IMR-90 (cell line): Measurements from ENCODE around the gene NPLOC4. TPM values are rescaled to one million over a fixed set of nuclear protein-coding genes. Genes with fewer than 3 reads are reported as not detected.

Experiments used
- ATAC-seq: fragments of 200-7000 bp; cut with Tn5 transposase; 2 replicates; pipeline ENCODE4 v1.9.1; 2020; ENCODE audit warnings: low read depth, mild to moderate bottlenecking, moderate library complexity
- BruUV-seq: library from RNA; stranded (reverse); fragments of 400-500 nt; replicated peaks from 2 replicates; lab custom pipeline; 2021; lab: Mats Ljungman, UMichigan
- CTCF ChIA-PET: fragments of 300-600 bp; formaldehyde crosslinking; extraction: SDS; loops from one replicate; lab custom pipeline; 2021; ENCODE audit warnings: antibody characterized with exemption; lab: Yijun Ruan, JAX
- POLR2A ChIA-PET: fragments of 300-600 bp; sonication (Branson Sonifier 250); formaldehyde crosslinking; loops from one replicate; lab custom pipeline; 2022; ENCODE audit warnings: antibody characterized with exemption; ENCODE audit not compliant: unreplicated experiment; lab: Charles Lee
- DNase-seq: peaks from one replicate; pipeline ENCODE4 v3.0.0; 2013
- H2AFZ ChIP-seq: replicated peaks from 2 replicates; pipeline ENCODE3; 2013; ENCODE audit warnings: low read length, mild to moderate bottlenecking; ENCODE audit not compliant: poor library complexity
- H2AK5ac ChIP-seq: 2 replicates; pipeline ENCODE4 v1.6.1; 2013; ENCODE audit warnings: low read depth, low read length, inconsistent platforms
- H2AK9ac ChIP-seq: replicated peaks from 2 replicates; pipeline ENCODE3; 2013; ENCODE audit warnings: mild to moderate bottlenecking, low read depth, low read length, moderate library complexity; ENCODE audit not compliant: poor library complexity
- H2BK120ac ChIP-seq: 2 replicates; pipeline ENCODE4 v1.6.1; 2013; ENCODE audit warnings: low read depth, low read length, inconsistent platforms
- H2BK15ac ChIP-seq: 3 replicates; pipeline ENCODE4 v1.6.1; 2013; ENCODE audit warnings: low read depth, low read length, inconsistent platforms
- H2BK20ac ChIP-seq: 2 replicates; pipeline ENCODE4 v1.6.1; 2013; ENCODE audit warnings: low read depth, mild to moderate bottlenecking, inconsistent platforms, low read length, moderate library complexity
- H2BK5ac ChIP-seq: 2 replicates; pipeline ENCODE4 v1.6.1; 2013; ENCODE audit warnings: mild to moderate bottlenecking, low read depth, low read length, inconsistent platforms; ENCODE audit not compliant: poor library complexity, severe bottlenecking
- H3K14ac ChIP-seq: replicated peaks from 2 replicates; pipeline ENCODE4 v1.6.1; 2013; ENCODE audit warnings: low read depth, low read length, inconsistent platforms
- H3K18ac ChIP-seq: 2 replicates; pipeline ENCODE4 v1.6.1; 2013; ENCODE audit warnings: low read depth, low read length, control low read depth
- H3K23ac ChIP-seq: 2 replicates; pipeline ENCODE4 v1.6.1; 2013; ENCODE audit warnings: low read depth, low read length, inconsistent platforms
- H3K27ac ChIP-seq: 2 replicates; pipeline ENCODE4 v1.5.1; 2013; ENCODE audit warnings: mild to moderate bottlenecking, control low read depth, low read length; ENCODE audit not compliant: insufficient read depth
- H3K27me3 ChIP-seq: 2 replicates; pipeline ENCODE4 v1.6.1; 2013; ENCODE audit warnings: low read length; ENCODE audit not compliant: control insufficient read depth, insufficient read depth
- H3K36me3 ChIP-seq: 2 replicates; pipeline ENCODE4 v1.6.1; 2013; ENCODE audit warnings: low read length, mixed read lengths; ENCODE audit not compliant: control insufficient read depth, insufficient read depth
- H3K4ac ChIP-seq: 2 replicates; pipeline ENCODE4 v1.6.1; 2013; ENCODE audit warnings: low read depth, low read length, inconsistent platforms
- H3K4me1 ChIP-seq: 2 replicates; pipeline ENCODE4 v1.6.1; 2013; ENCODE audit warnings: low read length, mixed read lengths; ENCODE audit not compliant: control insufficient read depth, insufficient read depth
- H3K4me2 ChIP-seq: 2 replicates; pipeline ENCODE4 v1.6.1; 2013; ENCODE audit warnings: low read depth, mild to moderate bottlenecking, control low read depth, low read length, moderate library complexity
- H3K4me3 ChIP-seq: 2 replicates; pipeline ENCODE4 v1.5.1; 2013; ENCODE audit warnings: low read depth, mild to moderate bottlenecking, control low read depth, low read length, moderate library complexity; ENCODE audit not compliant: insufficient read depth
- H3K56ac ChIP-seq: 2 replicates; pipeline ENCODE4 v1.6.1; 2013; ENCODE audit warnings: low read length, inconsistent platforms; ENCODE audit not compliant: insufficient read depth; ENCODE audit errors: extremely low read depth
- H3K79me1 ChIP-seq, 2 experiments: 2 replicates each; pipeline ENCODE4 v1.6.1; 2013; ENCODE audit warnings: low read length in 2 of 2, inconsistent platforms in 1 of 2, low read depth in 1 of 2
- H3K9ac ChIP-seq: 2 replicates; pipeline ENCODE4 v1.6.1; 2013; ENCODE audit warnings: low read depth, low read length, control low read depth
- H3K9me1 ChIP-seq: 2 replicates; pipeline ENCODE4 v1.6.1; 2013; ENCODE audit warnings: low read length, inconsistent platforms; ENCODE audit not compliant: insufficient read depth
- H3K9me3 ChIP-seq: 2 replicates; pipeline ENCODE4 v1.6.1; 2013; ENCODE audit warnings: low read length; ENCODE audit not compliant: control insufficient read depth, insufficient read depth
- H4K20me1 ChIP-seq: 2 replicates; pipeline ENCODE4 v1.6.1; 2013; ENCODE audit warnings: low read length, inconsistent platforms; ENCODE audit not compliant: insufficient read depth
- H4K5ac ChIP-seq: 2 replicates; pipeline ENCODE4 v1.6.1; 2013; ENCODE audit warnings: mild to moderate bottlenecking, low read depth, low read length, control low read depth
- H4K8ac ChIP-seq, 2 experiments: 2 replicates each; pipeline ENCODE4 v1.6.1; 2013; ENCODE audit warnings: low read depth in 2 of 2, low read length in 2 of 2, control low read depth in 1 of 2, inconsistent platforms in 1 of 2
- H4K91ac ChIP-seq: 2 replicates; pipeline ENCODE4 v1.6.1; 2013; ENCODE audit warnings: low read depth, low read length, inconsistent platforms; ENCODE audit not compliant: insufficient read depth
- CEBPB ChIP-seq: IDR thresholded peaks from 2 replicates; pipeline ENCODE4 v1.6.1; 2012; ENCODE audit warnings: low read depth, low read length, improper control_type of control experiment
- CHD1 ChIP-seq: IDR thresholded peaks from 2 replicates; pipeline ENCODE4 v1.6.1; 2012; ENCODE audit warnings: low read depth, low read length, improper control_type of control experiment
- FOS ChIP-seq: fragments of 150-350 bp; IDR thresholded peaks from 2 replicates; pipeline ENCODE4 v1.6.1; 2016; ENCODE audit warnings: low read depth, low read length
- MAFK ChIP-seq: IDR thresholded peaks from 2 replicates; pipeline ENCODE4 v1.6.1; 2012; ENCODE audit warnings: low read depth, low read length, improper control_type of control experiment
- MAZ ChIP-seq: IDR thresholded peaks from 2 replicates; pipeline ENCODE4 v1.6.1; 2012; ENCODE audit warnings: low read depth, mild to moderate bottlenecking, low read length, improper control_type of control experiment, moderate library complexity, borderline replicate concordance
- MXI1 ChIP-seq: IDR thresholded peaks from 2 replicates; pipeline ENCODE4 v1.6.1; 2012; ENCODE audit warnings: low read depth, mild to moderate bottlenecking, low read length, moderate library complexity, borderline replicate concordance
- NFE2L2 ChIP-seq: fragments of 150-350 bp; IDR thresholded peaks from 2 replicates; pipeline ENCODE4 v1.6.1; 2016; ENCODE audit warnings: low read depth, mild to moderate bottlenecking, low read length
- POLR2A ChIP-seq: IDR thresholded peaks from 2 replicates; pipeline ENCODE4 v1.6.1; 2012; ENCODE audit warnings: mild to moderate bottlenecking, low read depth, low read length
- RAD21 ChIP-seq: IDR thresholded peaks from 2 replicates; pipeline ENCODE4 v1.6.1; 2012; ENCODE audit warnings: low read length, improper control_type of control experiment
- RCOR1 ChIP-seq: IDR thresholded peaks from 2 replicates; pipeline ENCODE4 v1.6.1; 2012; ENCODE audit warnings: mild to moderate bottlenecking, low read length, improper control_type of control experiment; ENCODE audit not compliant: insufficient replicate concordance
- RFX5 ChIP-seq: IDR thresholded peaks from 2 replicates; pipeline ENCODE4 v1.8.0; 2012; ENCODE audit warnings: low read depth, mild to moderate bottlenecking, low read length, moderate library complexity
- SMC3 ChIP-seq: fragments of 150-350 bp; IDR thresholded peaks from 2 replicates; pipeline ENCODE4 v1.6.1; 2016; ENCODE audit warnings: low read depth, mild to moderate bottlenecking, antibody characterized with exemption, low read length, moderate library complexity
- WGBS, 2 experiments: methylation state at CpG; one replicate each; pipeline versions ENCODE4 v1.1.5 to v1.1.7; 2013; ENCODE audit warnings: missing lambda C conversion rate in 2 of 2; ENCODE audit not compliant: insufficient read length in 1 of 2; ENCODE audit errors: extremely low coverage in 2 of 2; 5-methylcytosine and 5-hydroxymethylcytosine counted together
- dilution Hi-C: fragments of 300-500 bp; cut with HindIII; formaldehyde crosslinking; loops from one replicate; pipeline ENCODE4 v1.14.3; 2018; ENCODE audit warnings: low sequenced_read_pairs; ENCODE audit not compliant: unreplicated experiment
- in situ Hi-C: fragments of 300-500 bp; cut with MboI; formaldehyde crosslinking; loops from 3 replicates; pipeline ENCODE4 v1.14.3; 2019; ENCODE audit warnings: low sequenced_read_pairs, inconsistent platforms, mixed read lengths
- intact Hi-C: fragments of 100-400 bp; cut with micrococcal nuclease; formaldehyde crosslinking; loops from 2 replicates; pipeline ENCODE4 v1.10.0; 2022
- polyA plus RNA-seq, 3 experiments: library from polyadenylated mRNA; depleted of rRNA; stranded (reverse); fragments of >200 nt; gene quantifications; 2 replicates each; pipeline ENCODE4 v1.2.3, GENCODE V29; 2012; ENCODE audit warnings: low replicate concordance in 1 of 3
- total RNA-seq: library from RNA; depleted of rRNA; stranded (reverse); fragments of >200 nt; gene quantifications from 2 replicates; pipeline ENCODE4 v1.2.3, GENCODE V29; 2012
- TF ChIP-seq, protein P1 (sequence below): fragments of 150-350 bp; IDR thresholded peaks from 2 replicates; pipeline ENCODE4 v1.6.1; 2016; ENCODE audit warnings: low read depth, mild to moderate bottlenecking, low read length, moderate library complexity, borderline replicate concordance
- TF ChIP-seq, protein P2 (sequence below): fragments of 150-350 bp; IDR thresholded peaks from 2 replicates; pipeline ENCODE4 v1.6.1; 2017; ENCODE audit warnings: mild to moderate bottlenecking, antibody characterized with exemption, low read length, low read depth
- TF ChIP-seq, protein P3 (sequence below): conservative IDR thresholded peaks from 2 replicates; pipeline ENCODE4 v1.5.1; 2012; ENCODE audit warnings: mild to moderate bottlenecking, low read depth, low read length, improper control_type of control experiment

NPLOC4 gene
- total and polyA plus RNA-seq, 2 of the 4 experiments (the other 2 are of a cell fraction) = 70.4 to 78.3 TPM

DNA sequence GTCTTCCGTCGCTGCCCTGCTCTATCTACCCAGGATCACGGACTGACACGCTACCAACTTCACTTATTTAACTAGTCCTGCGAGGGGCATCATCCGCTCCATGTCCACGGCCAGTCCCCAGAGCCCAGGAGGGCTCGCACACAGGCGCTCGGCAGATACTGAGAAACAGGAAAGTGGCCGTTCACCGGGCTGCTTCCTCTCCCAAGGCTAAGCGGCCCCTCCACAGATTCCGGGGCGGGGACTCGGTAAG lies 29.1 kb upstream of the NPLOC4 start:
- Histone ChIP-seq H3K4me3 (peak overlapping the region; percentile 75), H3K9ac (peak overlapping the region; percentile 84), H4K91ac (peak overlapping the region; percentile 89), H2AFZ (peak overlapping the region; percentile 96), H3K18ac (no peak overlapping the region; the same call in 1 of the 2 replicates), H3K9me3 (no peaks in the 10 kb centered on the region), H3K23ac (peak overlapping the region; percentile 87), H3K4ac (peak overlapping the region; percentile 91), H4K5ac (peak overlapping the region; percentile 66), H2BK120ac (no peak overlapping the region; the same call in 1 of the 2 replicates), H3K36me3 (peaks cover 25% of the 10 kb centered on the region), H2BK5ac (peak overlapping the region; percentile 43), H3K14ac (peak overlapping the region; percentile 91), H2BK15ac (no peak overlapping the region), H3K79me1 (peaks cover 29 to 49% of the 10 kb centered on the region in 2 experiments), H4K20me1 (peaks cover 4% of the 10 kb centered on the region; the same call in 1 of the 2 replicates), H2AK5ac (peak overlapping the region; percentile 98), H3K56ac (peak overlapping the region; percentile 61), H2BK20ac (no peak overlapping the region), H2AK9ac (peak overlapping the region; percentile 98), H3K9me1 (peaks cover 17% of the 10 kb centered on the region), H3K27ac (peak overlapping the region; percentile 79), H3K4me1 (peaks cover 10% of the 10 kb centered on the region), H3K4me2 (peak overlapping the region; percentile 90), H4K8ac (peak overlapping the region; percentile 96 to 100), H3K27me3 (no peaks in the 10 kb centered on the region)
- DNase-seq (peak; percentile 9), ATAC-seq (no peak; the same call in 1 of the 2 replicates)
- intact Hi-C loops (loop anchor here (1.0 kb wide), 1 partner anchor 29 kb away; the partner anchor contains the start of genes NPLOC4 and TSPAN10), in situ Hi-C loops (no loop called here), dilution Hi-C loops (no loop called here)
- CTCF ChIA-PET = no interaction called here
- TF ChIP-seq, protein P1, sequence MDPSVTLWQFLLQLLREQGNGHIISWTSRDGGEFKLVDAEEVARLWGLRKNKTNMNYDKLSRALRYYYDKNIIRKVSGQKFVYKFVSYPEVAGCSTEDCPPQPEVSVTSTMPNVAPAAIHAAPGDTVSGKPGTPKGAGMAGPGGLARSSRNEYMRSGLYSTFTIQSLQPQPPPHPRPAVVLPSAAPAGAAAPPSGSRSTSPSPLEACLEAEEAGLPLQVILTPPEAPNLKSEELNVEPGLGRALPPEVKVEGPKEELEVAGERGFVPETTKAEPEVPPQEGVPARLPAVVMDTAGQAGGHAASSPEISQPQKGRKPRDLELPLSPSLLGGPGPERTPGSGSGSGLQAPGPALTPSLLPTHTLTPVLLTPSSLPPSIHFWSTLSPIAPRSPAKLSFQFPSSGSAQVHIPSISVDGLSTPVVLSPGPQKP = no peak
- TF ChIP-seq CEBPB = no peak
- no peak for TF ChIP-seq SMC3
- no peak for TF ChIP-seq NFE2L2
- no peak for TF ChIP-seq RAD21
- no peak; the same call in 1 of the 2 replicates for TF ChIP-seq MXI1
- TF ChIP-seq RCOR1 = no peak
- TF ChIP-seq, protein P2, sequence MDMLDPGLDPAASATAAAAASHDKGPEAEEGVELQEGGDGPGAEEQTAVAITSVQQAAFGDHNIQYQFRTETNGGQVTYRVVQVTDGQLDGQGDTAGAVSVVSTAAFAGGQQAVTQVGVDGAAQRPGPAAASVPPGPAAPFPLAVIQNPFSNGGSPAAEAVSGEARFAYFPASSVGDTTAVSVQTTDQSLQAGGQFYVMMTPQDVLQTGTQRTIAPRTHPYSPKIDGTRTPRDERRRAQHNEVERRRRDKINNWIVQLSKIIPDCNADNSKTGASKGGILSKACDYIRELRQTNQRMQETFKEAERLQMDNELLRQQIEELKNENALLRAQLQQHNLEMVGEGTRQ = no peak
- no peak for TF ChIP-seq CHD1
- TF ChIP-seq POLR2A = no peak
- no peak for TF ChIP-seq FOS
- TF ChIP-seq, protein P3, sequence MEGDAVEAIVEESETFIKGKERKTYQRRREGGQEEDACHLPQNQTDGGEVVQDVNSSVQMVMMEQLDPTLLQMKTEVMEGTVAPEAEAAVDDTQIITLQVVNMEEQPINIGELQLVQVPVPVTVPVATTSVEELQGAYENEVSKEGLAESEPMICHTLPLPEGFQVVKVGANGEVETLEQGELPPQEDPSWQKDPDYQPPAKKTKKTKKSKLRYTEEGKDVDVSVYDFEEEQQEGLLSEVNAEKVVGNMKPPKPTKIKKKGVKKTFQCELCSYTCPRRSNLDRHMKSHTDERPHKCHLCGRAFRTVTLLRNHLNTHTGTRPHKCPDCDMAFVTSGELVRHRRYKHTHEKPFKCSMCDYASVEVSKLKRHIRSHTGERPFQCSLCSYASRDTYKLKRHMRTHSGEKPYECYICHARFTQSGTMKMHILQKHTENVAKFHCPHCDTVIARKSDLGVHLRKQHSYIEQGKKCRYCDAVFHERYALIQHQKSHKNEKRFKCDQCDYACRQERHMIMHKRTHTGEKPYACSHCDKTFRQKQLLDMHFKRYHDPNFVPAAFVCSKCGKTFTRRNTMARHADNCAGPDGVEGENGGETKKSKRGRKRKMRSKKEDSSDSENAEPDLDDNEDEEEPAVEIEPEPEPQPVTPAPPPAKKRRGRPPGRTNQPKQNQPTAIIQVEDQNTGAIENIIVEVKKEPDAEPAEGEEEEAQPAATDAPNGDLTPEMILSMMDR = no peak
- no peak for TF ChIP-seq RFX5
- no peak for TF ChIP-seq MAFK
- no peak for TF ChIP-seq MAZ
- 0% methylated on average over 5 of the region's 16 CpGs; no CpG with 5 or more reads in 1 of the 2 experiments for WGBS, 2 experiments
- BruUV-seq = no TSS peak
- POLR2A ChIA-PET = no interaction called here
